Measurements from ENCODE around the gene CSGALNACT2.

GRCh38 chr10:43167498-43167889, 29.2 kb downstream of the CSGALNACT2 start:
- TF ChIP-seq CTCF (IDR thresholded peaks at IDR 0.05; ENCODE audit: borderline replicate concordance, extremely low read depth, low read length, poor library complexity, severe bottlenecking) (no peak), EZH2 (IDR thresholded peaks at IDR 0.05; ENCODE audit: borderline replicate concordance, low read depth, low read length, severe bottlenecking) (no peak)

Measured in DND-41 (cell line).